ENCODE results near the gene STAP2. TPM values are rescaled to one million over a fixed set of nuclear protein-coding genes. Genes with fewer than 3 reads are reported as not detected.

STAP2 gene
- total RNA-seq, 4 donors from 2014 or later = 3.1 to 6.0 (median 4.8) TPM; not detected in 1

GRCh38 chr19:4284176-4284958 lies 54.3 kb downstream of the STAP2 start:
- TF ChIP-seq CTCF (IDR thresholded peaks at IDR 0.05) (no peak), EP300 (IDR thresholded peaks at IDR 0.05) (no peak), POLR2A (IDR thresholded peaks at IDR 0.05) (no peak)
- 35 to 42% methylated on average over 20 of the region's 20 CpGs for WGBS, 2 donors

DNA sequence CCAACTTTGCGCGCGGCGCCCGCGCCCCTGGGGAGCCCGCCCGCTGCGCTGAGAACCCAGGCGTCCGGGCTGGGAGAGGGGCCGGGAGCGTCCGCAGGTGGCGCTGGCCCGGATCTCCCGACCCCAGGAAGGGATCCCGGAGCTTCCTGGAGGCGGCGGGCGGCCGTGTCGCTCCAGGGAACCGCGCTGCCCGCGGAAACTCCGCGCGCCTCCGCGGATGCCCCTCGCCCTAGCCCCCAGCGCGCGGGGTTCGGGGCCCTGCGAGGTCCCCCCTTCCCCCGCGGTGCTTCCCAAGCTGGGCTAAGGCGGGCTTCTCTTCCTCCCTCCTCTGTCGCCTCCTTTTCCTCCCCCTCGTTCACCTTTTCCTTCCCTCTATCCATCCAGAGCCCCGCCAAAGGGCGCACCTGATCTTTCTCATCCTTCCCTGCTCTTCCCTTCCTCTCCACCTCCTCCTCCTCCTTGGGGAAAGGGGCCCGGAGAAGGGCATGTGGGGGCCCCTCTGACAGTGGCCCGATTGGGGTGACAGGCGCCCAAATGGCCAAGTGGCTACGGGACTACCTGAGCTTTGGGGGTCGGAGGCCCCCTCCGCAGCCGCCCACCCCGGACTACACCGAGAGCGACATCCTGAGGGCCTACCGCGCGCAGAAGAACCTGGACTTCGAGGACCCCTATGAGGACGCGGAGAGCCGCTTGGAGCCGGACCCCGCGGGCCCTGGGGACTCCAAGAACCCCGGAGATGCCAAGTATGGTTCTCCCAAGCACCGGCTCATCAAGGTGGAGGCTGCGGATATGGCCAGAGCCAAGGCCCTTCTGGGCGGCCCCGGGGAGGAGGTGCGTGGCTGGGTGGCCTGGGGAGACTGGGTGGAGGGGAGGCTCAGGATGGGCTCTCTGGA lies 58.9 kb downstream of the STAP2 start:
- H3K9me3 ChIP-seq = no peaks in the 10 kb centered on the region
- WGBS, 2 donors = 3 to 5% methylated on average over 50 to 68 of the region's 71 CpGs
- no peak for DNase-seq (ENCODE audit: low spot score in 2 of 2)
- TF ChIP-seq EP300 (IDR thresholded peaks at IDR 0.05) = no peak
- TF ChIP-seq POLR2A (IDR thresholded peaks at IDR 0.05) = no peak
- no peak for TF ChIP-seq CTCF (IDR thresholded peaks at IDR 0.05)
- H3K4me1 ChIP-seq = peaks cover 0 to 20% (median 6%) of the 10 kb centered on the region in 4 donors
- no peak overlapping the region for H3K27ac ChIP-seq
- H3K36me3 ChIP-seq = no peaks in the 10 kb centered on the region
- peak overlapping the region in 2 of 4 donors; percentile 13 to 15 for H3K4me3 ChIP-seq
- peaks cover 0 to 75% of the 10 kb centered on the region in 2 donors for H3K27me3 ChIP-seq

More at GRCh38 chr19:4284176-4284958, 54.3 kb downstream of the STAP2 start:
- Histone ChIP-seq H3K4me1 (peaks cover 0 to 11% (median 3%) of the 10 kb centered on the region in 4 donors), H3K4me3 (no peak overlapping the region), H3K27me3 (peaks cover 0 to 65% of the 10 kb centered on the region in 2 donors), H3K9me3 (no peaks in the 10 kb centered on the region), H3K36me3 (no peaks in the 10 kb centered on the region), H3K27ac (no peak overlapping the region)
- DNase-seq (ENCODE audit: low spot score in 2 of 2) = no peak

DNA sequence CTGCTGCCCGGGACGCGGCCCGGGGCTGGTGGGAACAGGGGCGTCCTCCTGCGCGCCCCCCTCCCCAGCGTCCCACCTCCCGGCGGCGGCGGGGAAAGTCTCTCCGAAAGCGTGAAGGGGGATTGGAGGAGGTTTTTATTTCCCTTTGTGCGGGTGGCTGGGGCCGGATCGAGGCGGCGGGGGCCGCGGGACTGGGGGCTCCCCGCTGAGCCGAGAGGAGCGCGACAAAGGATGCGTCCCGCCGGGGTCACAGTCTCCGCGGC lies 59.4 kb downstream of the STAP2 start:
- TF ChIP-seq EP300 (IDR thresholded peaks at IDR 0.05) (no peak), CTCF (IDR thresholded peaks at IDR 0.05) (no peak), POLR2A (IDR thresholded peaks at IDR 0.05) (no peak)
- Histone ChIP-seq H3K27ac (no peak overlapping the region), H3K27me3 (peaks cover 0 to 69% of the 10 kb centered on the region in 2 donors), H3K36me3 (no peaks in the 10 kb centered on the region), H3K4me1 (peaks cover 0 to 20% (median 6%) of the 10 kb centered on the region in 4 donors), H3K9me3 (no peaks in the 10 kb centered on the region), H3K4me3 (peak overlapping the region in 2 of 4 donors; percentile 13 to 15)
- 0% methylated on average over 2 to 10 of the region's 30 CpGs for WGBS, 2 donors
- DNase-seq (ENCODE audit: low spot score in 2 of 2) = no peak

DNA sequence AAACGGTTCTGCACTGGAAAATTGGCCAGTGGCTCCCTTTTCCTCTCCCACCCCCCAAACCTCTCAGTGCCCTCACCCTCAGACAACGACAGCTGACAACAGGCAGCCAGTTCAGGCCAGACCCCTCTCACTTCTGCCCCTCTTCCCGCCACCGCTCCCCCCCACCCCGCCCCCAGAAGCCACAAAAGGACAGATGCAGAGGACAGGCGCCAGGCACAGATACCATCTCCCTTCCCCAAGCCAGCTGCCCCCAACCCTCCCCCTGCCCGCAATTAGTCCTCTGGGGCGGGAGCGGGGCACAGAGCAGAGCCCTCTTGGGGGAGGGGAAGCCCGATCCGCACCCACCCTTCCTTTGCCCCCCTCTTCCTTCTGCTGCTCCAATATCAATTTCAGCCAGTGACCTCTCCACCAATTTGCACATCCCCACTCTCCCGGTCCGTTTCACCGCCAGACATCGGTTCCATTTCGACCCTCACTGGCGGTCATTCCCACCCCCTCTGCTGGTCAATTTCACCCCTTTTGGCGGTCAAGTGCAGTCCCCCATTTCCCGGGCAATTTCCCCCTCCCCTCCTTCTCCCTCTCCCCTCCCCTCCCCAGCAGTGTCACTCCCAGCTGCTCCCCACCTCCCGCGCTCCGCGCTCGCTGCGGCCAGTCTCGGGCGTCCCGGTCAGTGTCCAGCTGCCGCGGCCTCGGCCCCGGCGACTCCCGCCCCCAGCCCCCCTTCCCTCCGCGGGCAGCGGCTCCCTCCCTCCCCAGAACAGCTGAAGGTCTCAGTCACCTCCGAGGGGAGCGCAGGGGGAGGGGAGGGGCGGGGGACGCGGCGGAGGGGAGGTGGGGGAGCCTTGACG lies 60.0 kb downstream of the STAP2 start, which contains the start of gene SHD:
SHD (plus strand) TSS at position 848 of the 848 bp plus-strand sequence. CDS start 798 bp downstream, outside the sequence.
- WGBS, 2 donors = 3 to 4% methylated on average over 28 to 40 of the region's 44 CpGs
- TF ChIP-seq EP300 (IDR thresholded peaks at IDR 0.05) (no peak), POLR2A (IDR thresholded peaks at IDR 0.05) (no peak), CTCF (IDR thresholded peaks at IDR 0.05) (no peak)
- no peak for DNase-seq (ENCODE audit: low spot score in 2 of 2)
- Histone ChIP-seq H3K27ac (no peak within 1 kb of the TSS), H3K4me3 (peak within 1 kb of the TSS in 2 of 4 donors; percentile 13 to 15), H3K36me3 (no peaks in the 10 kb centered on the region), H3K9me3 (no peaks in the 10 kb centered on the region), H3K27me3 (peaks cover 0 to 63% of the 10 kb centered on the region in 2 donors), H3K4me1 (peaks cover 0 to 20% (median 6%) of the 10 kb centered on the region in 4 donors)
